ENCODE measurements around the gene PARD3. TPM values are rescaled to one million over a fixed set of nuclear protein-coding genes. Genes with fewer than 3 reads are reported as not detected.
"Not testable (repeated sequence)": the region's sequence is repeated elsewhere in the genome, so short reads cannot be mapped to it uniquely, and the experiment has no call there.

The PARD3 gene
- total RNA-seq, 1 donor from 2014 or later = 0.11 TPM

- no peak for DNase-seq
- POLR2A ChIA-PET = no interaction called here
- intact Hi-C loops (cut with micrococcal nuclease) = no loop called here
- no peak for TF ChIP-seq CTCF (IDR thresholded peaks at IDR 0.05)
- Mint-ChIP-seq H3K4me1 (no peaks in the 10 kb centered on the region), H3K27me3 (no peaks in the 10 kb centered on the region), H3K9me3 (peaks cover 6% of the 10 kb centered on the region), H3K27ac (no peak overlapping the region), H3K36me3 (ENCODE audit: low read depth) (no peaks in the 10 kb centered on the region), H3K4me3 (no peak overlapping the region)
- ATAC-seq (ENCODE audit: low read depth) = no peak
- CTCF ChIA-PET = no interaction called here
Measured at GRCh38 chr10:34078017-34078744, 736.9 kb downstream of the PARD3 start.

DNA sequence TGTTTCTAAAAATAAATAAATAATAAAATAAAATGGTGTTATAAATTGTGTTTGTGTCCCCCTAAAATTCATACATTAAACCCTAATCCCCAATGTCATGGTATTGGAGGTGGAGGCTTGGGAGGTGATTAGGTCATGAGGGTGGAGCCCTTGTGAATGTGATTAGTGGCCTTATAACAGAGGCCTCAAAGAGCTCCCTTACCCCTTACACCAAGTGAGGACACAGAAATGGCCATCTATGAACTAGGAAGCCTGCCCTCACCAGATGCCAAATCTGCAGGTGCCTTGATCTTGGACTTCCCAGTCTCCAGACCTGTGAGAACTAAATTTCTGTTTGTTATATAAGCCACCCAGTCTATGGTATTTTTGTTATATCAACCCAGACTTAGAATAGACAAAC, 738.7 kb downstream of the PARD3 start:
- H3K4me1 Mint-ChIP-seq = no peaks in the 10 kb centered on the region
- H3K27me3 Mint-ChIP-seq = no peaks in the 10 kb centered on the region
- ChIA-PET CTCF (no interaction called here), POLR2A (no interaction called here)
- no peak overlapping the region for H3K27ac Mint-ChIP-seq
- ATAC-seq (ENCODE audit: low read depth) (no peak), DNase-seq (no peak)
- H3K9me3 Mint-ChIP-seq = peaks cover 3% of the 10 kb centered on the region
- H3K4me3 Mint-ChIP-seq = no peak overlapping the region
- intact Hi-C loops (cut with micrococcal nuclease) = no loop called here
- H3K36me3 Mint-ChIP-seq (ENCODE audit: low read depth) = no peaks in the 10 kb centered on the region
- no peak for TF ChIP-seq CTCF (IDR thresholded peaks at IDR 0.05)

- no peaks in the 10 kb centered on the region for H3K27me3 Mint-ChIP-seq
- CTCF ChIA-PET = no interaction called here
- no peak for DNase-seq
- no peaks in the 10 kb centered on the region for H3K4me1 Mint-ChIP-seq
- POLR2A ChIA-PET = no interaction called here
- H3K4me3 Mint-ChIP-seq = no peak overlapping the region
- peaks cover 3% of the 10 kb centered on the region for H3K9me3 Mint-ChIP-seq
- no peaks in the 10 kb centered on the region for H3K36me3 Mint-ChIP-seq (ENCODE audit: low read depth)
- H3K27ac Mint-ChIP-seq = no peak overlapping the region
- TF ChIP-seq CTCF (IDR thresholded peaks at IDR 0.05) = no peak
- intact Hi-C loops (cut with micrococcal nuclease) = no loop called here
- no peak for ATAC-seq (ENCODE audit: low read depth)
Measured at GRCh38 chr10:34075254-34075926, 739.7 kb downstream of the PARD3 start.

GRCh38 chr10:34074051-34074450, 741.0 kb downstream of the PARD3 start:
- H3K4me1 Mint-ChIP-seq = no peaks in the 10 kb centered on the region
- H3K4me3 Mint-ChIP-seq = no peak overlapping the region
- H3K9me3 Mint-ChIP-seq = peaks cover 3% of the 10 kb centered on the region
- H3K36me3 Mint-ChIP-seq (ENCODE audit: low read depth) = no peaks in the 10 kb centered on the region
- intact Hi-C loops (cut with micrococcal nuclease) = no loop called here
- no peak for TF ChIP-seq CTCF (IDR thresholded peaks at IDR 0.05)
- CTCF ChIA-PET = no interaction called here
- POLR2A ChIA-PET = no interaction called here
- no peaks in the 10 kb centered on the region for H3K27me3 Mint-ChIP-seq
- H3K27ac Mint-ChIP-seq = no peak overlapping the region
- DNase-seq (no peak), ATAC-seq (ENCODE audit: low read depth) (no peak)

DNA sequence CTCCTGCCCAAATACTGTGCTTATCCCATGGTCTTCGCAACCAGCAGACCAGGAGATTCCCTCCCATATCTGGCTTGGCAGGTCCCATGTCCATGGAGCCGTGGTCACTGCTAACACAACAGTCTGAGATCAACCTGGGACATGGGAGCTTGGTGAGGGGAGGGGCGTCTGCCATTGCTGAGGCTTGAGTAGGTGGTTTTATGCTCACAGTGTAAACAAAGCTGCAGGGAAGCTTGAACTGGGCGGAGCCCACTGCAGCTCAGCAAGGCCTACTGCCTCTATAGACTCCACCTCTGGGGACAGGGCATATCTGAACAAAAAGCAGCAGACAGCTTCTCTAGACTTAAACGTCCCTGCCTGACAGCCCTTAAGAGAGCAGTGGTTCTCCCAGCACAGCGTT, 747.4 kb downstream of the PARD3 start:
- H3K4me1 Mint-ChIP-seq; H3K27me3 Mint-ChIP-seq; H3K36me3 Mint-ChIP-seq (ENCODE audit: low read depth); POLR2A ChIA-PET; ATAC-seq (ENCODE audit: low read depth); CTCF ChIA-PET; H3K4me3 Mint-ChIP-seq; intact Hi-C loops (cut with micrococcal nuclease); H3K27ac Mint-ChIP-seq; DNase-seq: not testable (repeated sequence)
- H3K9me3 Mint-ChIP-seq = peaks cover 15% of the 10 kb centered on the region

All from activated B cell treated with CpG ODN at 0.5 μM for 24 hours (primary cell).